AG10803 (cell line): ENCODE measurements around the gene PPP1CB.
"Not testable (repeated sequence)": the region's sequence is repeated elsewhere in the genome, so short reads cannot be mapped to it uniquely, and the experiment has no call there.

Source experiments
- DNase-seq: peaks from one replicate; pipeline ENCODE4 v3.0.0; 2010; ENCODE audit warnings: low read depth
- H3K4me3 ChIP-seq: 2 replicates; pipeline ENCODE4 v1.5.1; 2011; ENCODE audit warnings: mild to moderate bottlenecking, low read length, control low read depth
- CTCF ChIP-seq: conservative IDR thresholded peaks from 2 replicates; pipeline ENCODE4 v1.5.1; 2011; ENCODE audit warnings: mild to moderate bottlenecking, low read length, control low read depth, inconsistent platforms

Gene PPP1CB

DNA sequence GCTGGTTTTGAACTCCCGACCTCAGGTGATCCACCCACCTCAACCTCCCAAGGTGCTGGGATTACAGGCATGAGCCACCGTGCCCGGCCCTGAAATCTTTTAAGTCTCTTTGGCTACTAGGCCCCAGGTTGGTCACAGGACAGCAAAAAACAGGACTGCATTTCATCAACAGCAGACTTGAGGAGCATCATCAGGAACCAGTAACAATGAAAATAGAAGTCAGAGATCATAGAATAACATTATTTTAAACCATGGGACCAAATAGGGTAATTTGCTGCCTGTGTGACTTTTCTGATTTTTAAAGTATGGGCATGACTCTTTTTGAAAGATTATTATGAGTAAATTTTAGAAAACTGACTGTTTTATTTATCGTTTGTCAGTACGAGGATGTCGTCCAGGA is 24.8 kb downstream of the PPP1CB start:
- no peak overlapping the region for H3K4me3 ChIP-seq
- no peak for TF ChIP-seq CTCF
- no peak for DNase-seq

- TF ChIP-seq CTCF: no peak
- DNase-seq: no peak
- H3K4me3 ChIP-seq: no peak overlapping the region
Measured at GRCh38 chr2:28778392-28778791, 26.8 kb downstream of the PPP1CB start.

- no peak for TF ChIP-seq CTCF
- DNase-seq: no peak
- no peak overlapping the region for H3K4me3 ChIP-seq
Measured at GRCh38 chr2:28779001-28779400, 27.4 kb downstream of the PPP1CB start.

GRCh38 chr2:28780496-28780895 is 28.9 kb downstream of the PPP1CB start:
- no peak overlapping the region for H3K4me3 ChIP-seq
- no peak for TF ChIP-seq CTCF
- DNase-seq: no peak

DNA sequence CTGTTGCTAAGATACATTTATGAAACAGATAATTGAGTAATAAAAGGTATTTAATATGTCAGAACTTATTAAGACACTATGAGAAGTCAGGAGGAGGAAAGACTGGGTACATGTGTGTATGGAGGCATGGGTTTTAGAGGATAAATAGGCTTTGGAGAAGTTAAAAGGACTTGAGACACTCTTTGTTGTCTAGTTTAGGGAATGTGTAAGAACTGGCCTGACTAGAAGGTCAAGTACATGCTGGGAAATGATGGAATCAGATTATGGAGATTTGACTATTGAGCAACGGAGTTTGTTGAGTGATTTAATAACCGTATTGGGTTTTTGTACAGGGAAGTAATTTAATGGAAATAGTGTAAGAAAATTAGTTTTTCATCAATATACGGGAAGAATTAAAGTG is 30.8 kb downstream of the PPP1CB start:
- TF ChIP-seq CTCF: no peak
- H3K4me3 ChIP-seq: no peak overlapping the region

DNA sequence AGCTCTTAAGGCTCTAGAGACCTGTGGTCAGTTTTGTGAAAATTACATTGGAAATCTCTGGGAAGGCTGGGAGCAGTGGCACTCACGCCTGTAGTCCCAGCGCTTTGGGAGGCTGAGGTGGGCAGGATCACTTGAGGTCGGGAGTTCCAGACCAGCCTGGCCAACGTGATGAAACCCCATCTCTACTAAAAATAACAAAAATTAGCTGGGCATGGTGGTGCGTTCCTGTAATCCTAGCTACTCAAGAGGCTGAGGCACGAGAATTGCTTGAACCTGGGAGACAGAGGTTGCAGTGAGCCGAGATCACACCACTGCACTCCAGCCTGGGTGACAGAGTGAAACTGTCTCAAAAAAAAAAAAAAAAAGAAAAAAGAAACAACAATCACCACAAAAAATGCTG is 32.9 kb downstream of the PPP1CB start:
- DNase-seq, H3K4me3 ChIP-seq: not testable (repeated sequence)

More for the DNA sequence above, 30.8 kb downstream of the PPP1CB start:
- DNase-seq: no peak

- no peak for TF ChIP-seq CTCF
- H3K4me3 ChIP-seq: no peak overlapping the region
- DNase-seq: no peak
Measured at GRCh38 chr2:28796620-28797019, 45.0 kb downstream of the PPP1CB start.

GRCh38 chr2:28801726-28802125 is 50.1 kb downstream of the PPP1CB start:
- TF ChIP-seq CTCF: no peak
- no peak overlapping the region for H3K4me3 ChIP-seq
- peak; percentile 13 for DNase-seq
